ENCODE results near the gene C16orf96.
A peak's percentile ranks its signal among the peaks of the same experiment; 100 is the strongest.
"Not testable (repeated sequence)": the region's sequence is repeated elsewhere in the genome, so short reads cannot be mapped to it uniquely, and the experiment has no call there.

C16orf96 gene

DNA sequence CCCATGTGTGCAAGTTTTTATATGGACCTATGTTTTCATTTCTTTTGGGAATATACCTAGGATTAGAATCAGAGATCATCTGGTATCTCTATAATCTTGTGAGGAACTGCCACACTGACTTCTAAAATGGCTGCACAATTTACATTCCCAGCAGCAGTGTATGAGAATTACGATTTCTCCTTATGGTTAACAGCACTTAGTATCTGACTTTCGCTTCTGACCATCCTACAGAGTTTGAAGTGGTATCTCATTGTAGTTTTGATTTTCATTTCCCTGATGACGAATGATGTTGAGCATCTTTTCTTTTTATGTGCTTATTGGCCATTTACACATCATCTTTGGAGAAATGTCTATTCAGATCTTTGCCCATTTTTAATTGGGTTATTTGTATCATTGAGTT, 10.0 kb downstream of the C16orf96 start:
- DNase-seq (ENCODE audit: low read depth): no peak

DNA sequence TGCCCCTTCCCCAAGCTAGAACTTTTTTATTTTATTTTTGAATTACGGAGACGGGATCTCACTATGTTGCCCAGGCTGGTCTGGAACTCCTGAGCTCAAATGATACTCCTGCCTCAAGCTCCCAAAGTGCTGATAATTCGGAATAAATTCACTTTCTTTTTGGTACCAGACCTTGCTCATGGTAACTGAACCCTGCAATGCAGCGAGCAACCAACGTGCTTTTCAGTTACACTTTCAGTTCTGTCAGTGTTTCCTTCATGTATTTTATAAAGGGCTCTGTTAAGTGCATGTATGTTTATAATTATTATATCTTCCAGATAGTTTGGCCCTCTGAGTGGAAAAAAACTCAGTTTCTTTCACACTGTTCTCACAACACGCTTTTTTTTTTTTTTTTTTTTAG, 13.9 kb downstream of the C16orf96 start:
- DNase-seq (ENCODE audit: low read depth): no peak

DNA sequence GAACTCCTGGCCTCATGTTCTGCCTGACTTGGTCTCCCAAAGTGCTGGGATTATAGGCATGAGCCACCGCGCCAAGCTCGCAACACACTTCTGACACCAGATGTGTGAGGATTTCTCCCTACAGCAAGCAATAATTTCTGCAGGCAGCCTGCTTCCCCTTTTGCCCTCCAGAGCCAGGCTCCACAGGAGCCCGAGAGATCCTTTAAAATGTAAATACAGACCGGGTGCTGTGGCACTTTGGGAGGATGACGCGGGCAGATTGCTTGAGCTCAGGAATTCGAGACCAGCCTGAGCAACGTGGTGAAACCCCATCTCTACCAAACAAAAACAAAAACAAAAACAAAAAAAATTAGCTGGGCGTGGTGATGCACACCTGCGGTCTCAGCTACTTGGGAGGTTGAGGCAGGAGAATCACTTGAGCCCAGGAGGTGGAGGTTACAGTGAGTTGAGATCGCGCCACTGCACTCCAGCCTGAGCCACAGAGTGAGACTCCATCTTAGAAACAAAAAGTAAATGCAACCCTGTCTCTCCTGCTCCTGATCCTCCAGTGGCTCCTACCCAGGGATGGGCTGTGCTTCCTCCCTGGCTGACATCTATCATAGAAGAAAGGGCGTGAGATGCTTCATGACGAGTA, 14.7 kb downstream of the C16orf96 start:
- DNase-seq (ENCODE audit: low read depth): no peak

DNA sequence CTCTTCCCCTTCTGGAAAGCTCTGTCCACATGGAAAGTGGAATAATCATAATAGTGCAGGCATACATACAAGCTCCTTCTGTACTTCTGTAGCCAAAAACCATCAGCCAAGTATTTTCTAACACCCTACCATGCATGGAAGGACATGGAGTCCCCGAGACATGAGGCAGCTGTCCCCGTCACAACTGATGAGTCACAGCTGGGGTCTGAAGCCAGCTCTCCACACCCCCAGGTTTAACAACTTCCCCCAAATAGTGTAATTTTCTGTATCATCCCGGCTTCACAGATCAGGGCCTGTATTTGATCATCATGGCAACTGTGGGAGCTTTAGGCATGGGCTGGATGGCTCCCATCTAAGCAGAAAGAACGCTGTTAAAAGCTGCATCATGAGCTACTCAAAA, 16.6 kb downstream of the C16orf96 start:
- DNase-seq (ENCODE audit: low read depth): no peak

DNA sequence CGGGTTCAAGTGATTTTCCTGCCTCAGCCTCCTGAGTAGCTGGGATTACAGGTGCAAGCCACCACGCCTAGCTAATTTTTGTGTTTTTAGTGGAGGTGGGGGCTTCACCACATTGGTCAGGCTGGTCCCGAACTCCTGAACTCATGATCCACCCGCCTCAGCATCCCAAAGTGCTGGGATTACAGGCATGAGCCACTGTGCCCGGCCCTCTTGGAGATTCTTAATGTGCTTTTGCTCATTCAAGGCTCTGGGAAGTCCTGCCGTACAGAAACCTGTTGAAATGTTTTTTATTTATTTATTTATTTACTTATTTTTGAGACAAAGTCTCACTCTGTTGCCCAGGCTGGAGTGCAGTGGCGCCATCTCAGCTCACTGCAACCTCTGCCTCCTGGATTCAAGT, 17.8 kb downstream of the C16orf96 start:
- DNase-seq (ENCODE audit: low read depth): not testable (repeated sequence)

DNA sequence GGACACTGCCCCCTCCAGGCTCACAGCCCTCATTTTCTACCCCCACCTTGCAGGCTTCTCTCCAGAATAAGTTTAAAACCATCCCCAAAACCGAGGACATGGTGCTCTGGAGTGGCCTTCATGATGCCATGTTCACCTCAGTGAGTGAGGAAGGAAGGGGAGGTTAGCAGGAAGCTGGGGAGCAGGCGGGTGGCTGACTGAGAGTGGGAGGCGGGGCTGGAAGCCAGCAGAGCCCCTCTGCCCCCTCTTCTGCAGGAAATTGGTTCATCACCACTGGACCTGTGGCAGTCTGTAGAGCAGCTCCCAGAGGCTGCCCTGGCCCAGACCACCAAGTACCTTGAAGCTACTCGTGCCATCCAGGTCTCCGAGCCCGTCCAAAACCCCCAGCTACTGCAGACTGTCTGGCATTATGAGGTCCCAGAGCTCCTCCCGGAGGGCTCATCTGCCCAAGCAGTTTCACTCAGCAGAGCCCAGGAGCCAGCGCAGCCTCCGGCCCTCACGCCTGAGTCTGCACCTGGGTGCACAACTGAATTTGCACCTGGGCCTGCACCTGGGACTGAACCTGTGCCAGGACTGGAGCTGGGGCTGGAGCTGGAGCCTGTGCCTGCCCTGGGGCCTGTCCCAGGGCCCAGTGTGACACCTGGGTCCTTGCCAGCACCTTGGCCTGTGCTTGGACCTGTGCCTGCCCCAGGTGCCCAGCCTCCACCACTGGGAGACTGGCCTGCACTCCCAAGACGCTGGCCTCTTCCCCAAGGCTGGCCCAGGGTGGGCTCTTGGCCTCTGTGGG, 19.0 kb downstream of the C16orf96 start:
- DNase-seq (ENCODE audit: low read depth): no peak

DNA sequence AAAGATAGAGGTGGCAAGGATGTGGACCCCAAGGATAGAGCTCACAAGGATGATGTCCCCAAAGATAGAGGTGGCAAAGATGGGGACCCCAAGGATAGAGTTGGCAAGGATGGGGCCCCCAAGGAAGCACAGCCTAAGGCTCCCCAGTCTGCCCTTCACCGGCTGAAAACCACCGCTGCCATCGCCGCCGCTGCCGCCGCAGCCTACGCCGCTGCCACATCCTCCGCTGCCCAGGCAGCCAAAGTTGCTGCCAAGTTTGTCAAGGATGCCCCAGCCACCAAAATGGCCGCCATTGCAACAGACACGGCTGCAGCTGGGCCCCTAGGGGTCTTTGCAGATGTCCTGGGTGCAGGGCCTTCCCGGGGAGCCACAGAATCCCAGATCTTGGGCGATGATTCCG, 19.9 kb downstream of the C16orf96 start:
- DNase-seq (ENCODE audit: low read depth): no peak

DNA sequence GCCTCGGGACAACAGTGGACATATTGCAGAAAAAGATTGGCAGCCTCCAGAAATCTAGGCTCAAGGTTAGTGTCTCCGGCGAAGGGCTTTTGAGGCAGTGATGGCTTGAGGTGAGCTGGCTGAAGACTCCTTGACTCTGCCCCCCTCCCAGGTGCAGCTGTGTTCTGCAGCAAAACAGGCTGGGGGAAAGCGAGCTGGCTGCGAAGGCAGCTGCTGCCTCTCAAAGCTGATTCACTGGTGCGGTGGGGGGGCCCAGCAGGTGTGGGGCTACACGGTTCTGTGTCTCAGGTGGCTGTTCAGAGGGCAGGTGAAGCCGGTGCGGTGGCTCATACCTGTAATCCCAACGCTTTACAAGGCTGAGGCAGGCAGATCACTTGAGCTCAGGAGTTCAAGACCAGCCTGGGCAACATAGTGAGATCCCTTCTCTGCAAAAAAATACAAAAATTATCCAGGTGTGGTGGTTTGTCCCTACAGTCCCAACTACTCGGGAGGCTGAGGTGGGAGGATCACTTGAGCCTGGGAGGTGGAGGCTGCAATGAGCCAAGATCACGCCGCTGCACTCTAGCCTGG, 22.9 kb downstream of the C16orf96 start:
- DNase-seq (ENCODE audit: low read depth): no peak

DNA sequence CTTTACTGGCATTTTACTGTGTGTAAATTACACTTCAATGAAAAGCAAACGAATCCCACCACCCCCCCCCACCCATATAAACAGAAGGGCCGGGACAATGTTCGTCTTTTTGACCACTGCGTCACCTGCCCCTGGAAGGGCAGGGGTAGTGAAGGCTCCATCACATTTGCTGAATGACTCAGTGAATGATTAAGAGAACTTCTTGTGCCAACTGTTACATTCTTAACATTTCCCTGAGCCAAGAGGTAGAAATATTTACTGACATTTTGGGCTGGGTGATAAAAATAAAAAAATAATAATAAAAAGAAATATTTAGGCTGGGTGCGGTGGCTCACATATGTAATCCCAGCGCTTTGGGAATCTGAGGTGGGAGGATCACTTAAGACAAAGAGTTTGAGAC, 24.1 kb downstream of the C16orf96 start:
- DNase-seq (ENCODE audit: low read depth): peak; percentile 38

DNA sequence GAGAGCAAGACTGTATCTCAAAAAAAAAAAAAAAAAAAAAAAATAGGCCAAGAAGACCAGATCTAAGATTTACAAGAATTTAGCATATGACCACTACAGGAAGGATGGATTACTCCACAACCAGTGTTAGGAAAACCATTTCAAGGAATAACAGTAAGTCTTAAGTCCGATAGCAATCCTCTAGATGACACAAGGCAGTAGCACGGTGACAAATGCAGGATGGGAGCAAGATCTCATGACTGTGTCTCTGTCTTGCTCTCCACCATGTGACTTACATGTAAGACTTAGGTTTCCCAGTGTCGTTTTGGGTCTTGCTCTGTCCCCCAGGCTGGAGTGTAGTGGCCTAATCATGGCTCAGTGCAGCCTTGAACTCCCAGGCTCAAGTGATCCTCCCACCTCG, 27.8 kb downstream of the C16orf96 start:
- no peak for DNase-seq (ENCODE audit: low read depth)

DNA sequence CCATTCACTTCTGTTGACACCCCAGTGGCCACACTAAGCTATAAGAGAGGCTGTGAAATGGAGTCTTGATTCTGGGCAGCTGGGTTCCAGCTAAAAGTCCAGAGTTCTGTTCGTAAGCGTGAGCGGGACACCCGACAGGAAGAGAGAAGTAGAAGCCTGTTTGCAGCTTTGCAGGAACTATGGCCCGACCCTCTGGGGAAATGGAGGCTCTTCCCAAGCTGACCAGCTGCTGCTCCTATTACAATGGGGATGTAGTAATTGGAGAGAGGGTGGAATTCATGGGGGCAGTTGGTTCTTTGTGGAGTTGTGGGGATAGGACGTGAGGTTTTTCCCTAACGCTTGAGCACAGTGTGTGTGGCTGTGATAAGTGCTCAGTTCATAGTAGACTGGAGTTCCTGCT, 30.2 kb downstream of the C16orf96 start:
- DNase-seq (ENCODE audit: low read depth): no peak

DNA sequence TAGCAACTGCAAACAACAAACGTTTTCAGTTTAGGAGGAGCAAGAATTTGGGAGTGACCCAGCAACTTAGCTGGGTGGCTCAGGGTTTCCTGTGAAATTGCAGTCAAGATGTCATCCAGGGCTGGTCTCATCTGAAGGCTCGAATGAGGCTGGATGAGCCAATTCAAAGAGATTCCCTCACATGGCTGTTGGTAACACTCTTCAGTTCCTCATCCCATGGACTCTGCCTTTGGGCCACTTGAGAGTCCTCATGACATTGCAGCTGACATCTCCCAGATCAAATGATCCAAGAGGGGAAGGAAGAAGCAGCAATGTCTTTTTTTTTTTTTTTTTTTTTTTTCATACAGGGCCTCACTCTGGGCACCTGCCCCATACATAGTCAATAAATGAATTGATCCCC, 32.2 kb downstream of the C16orf96 start:
- no peak for DNase-seq (ENCODE audit: low read depth)

DNA sequence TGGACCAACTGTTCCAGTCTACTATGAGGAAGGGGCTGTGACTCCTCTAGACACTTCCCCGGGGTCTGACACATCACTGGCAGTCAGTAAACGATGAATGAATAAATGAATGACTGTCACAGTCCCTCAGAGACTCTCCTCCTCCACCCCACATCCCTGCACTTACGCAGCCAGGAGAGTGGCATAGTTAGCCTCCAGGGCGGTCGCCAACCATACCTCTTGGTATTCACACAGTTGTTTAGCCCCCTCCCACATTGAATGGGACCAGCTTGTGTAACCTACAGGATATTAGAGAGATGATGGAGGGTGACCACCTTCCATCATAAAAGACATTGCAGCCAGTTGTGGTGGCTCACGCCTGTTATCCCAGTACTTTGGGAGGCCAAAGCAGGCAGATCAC, 32.8 kb downstream of the C16orf96 start:
- DNase-seq (ENCODE audit: low read depth): no peak

DNA sequence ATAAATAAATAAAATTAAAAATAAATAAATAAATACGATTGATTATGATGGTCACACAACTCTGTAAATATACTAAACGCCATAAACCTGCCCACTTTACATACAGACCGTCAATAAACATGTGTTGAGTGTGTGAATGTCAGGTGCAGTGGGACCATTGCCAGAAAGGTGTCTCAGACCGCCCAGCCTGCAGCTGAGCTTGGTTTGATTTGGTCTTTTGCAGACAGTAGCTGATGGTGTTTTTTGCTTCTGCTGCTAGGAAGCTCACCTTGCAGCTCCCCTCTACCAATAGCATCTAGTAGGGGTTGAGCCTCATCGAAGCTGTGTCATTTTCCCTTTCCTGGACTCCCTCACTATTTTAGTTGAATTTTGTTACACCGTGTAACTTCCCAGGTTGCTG, 35.1 kb downstream of the C16orf96 start:
- DNase-seq (ENCODE audit: low read depth): no peak

DNA sequence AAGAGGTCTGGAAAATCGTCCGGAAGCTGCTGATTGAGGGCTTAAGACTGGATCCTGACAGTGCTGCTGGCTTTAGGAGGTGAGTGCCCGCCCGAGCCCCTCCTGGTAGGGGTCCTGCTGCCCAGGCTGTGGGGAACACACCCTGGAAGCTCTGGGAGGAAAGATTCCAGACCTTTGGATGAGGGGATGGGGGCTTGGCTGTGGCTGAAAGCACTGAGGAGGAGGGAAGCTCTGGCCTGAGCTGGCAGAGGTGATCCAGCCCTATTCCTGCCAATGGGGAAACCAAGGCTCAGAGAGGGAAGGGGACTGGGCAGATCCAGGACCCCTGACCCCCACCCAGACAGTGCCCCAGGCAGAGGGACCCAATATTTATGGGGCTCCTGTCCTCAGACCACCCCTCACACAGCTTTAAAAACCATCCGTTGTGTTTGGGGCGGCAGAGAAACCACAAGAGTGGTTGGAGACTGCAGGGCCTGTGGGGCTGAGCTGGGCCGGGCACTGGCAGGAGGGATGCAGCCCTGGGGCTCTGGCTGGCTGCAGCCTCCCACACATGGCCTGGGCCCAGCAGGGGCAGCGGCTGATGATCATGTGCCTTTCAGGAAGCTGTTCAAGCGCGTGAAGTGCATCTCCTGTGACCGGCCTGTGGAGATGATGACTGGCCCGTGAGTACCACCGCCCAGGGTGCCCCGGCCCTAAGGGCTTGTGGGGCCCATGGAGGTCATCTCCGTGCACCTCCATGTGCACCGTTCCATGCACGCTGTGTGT, 35.7 kb downstream of the C16orf96 start:
- no peak for DNase-seq (ENCODE audit: low read depth)

DNA sequence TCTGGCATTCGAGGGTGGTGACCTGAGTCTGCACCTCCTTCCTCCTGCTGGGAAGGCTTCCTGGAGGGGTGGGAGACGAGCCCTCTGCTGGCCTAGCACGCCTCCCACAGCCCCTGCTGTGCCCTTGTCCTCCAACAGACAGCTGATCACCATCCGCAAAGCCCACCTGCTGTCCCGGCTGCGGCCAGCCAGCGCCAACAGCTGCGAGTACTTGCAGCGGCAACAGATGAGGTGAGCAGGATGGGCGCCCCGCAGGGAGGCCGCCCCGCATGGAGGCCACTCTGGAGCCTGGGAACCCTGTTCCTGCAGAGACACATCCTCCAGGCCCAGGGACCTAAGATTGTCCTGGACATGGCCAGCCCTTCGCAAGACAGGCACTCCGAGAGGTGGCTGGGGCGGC, 36.9 kb downstream of the C16orf96 start:
- no peak for DNase-seq (ENCODE audit: low read depth)

DNA sequence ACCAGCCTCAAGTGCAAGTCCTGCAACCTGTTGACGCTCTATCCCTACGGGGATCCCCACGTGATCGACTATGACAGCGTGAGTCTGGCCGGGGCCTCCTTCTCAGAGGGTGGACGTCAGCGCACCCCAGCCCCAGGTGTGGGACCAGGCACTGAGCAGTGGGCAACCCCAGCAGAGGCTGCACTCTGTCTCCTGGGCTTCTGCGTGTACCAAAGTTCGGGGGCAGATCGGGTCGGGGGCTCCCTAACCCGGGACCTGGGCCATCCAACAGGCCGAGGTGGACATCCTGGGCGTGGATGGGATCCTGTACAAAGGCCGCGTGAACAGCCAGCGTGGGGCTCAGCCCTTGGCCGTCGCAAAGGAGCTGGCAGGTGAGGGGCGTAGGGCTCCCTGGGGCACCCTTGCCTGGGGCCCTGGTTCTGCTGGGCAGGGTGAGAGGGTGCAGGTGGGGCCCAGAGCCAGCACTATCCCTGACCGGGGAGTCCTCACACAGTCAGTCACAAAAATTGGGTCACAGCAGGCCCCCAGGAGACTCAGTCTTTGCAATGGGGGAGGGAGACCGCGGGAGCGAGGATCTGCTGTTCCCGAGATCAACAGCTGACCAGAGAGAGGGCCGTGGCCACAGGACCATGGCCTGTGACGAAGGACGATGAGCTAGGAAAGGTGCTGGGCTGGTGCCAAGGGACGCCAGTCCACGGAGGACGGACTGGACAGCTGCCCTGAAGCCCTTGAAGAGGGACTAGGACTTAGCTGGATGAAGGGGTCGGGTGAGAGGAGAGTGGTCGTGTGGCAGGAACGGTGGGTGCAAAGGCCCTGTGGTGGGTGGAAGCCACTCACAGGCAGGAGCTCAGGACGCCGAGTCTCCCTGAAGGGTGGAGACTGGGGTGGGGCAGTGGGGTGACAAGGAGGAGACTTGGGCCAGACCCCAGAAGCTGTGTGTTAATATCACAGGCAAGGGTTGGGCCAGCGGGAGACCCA, 38.6 kb downstream of the C16orf96 start:
- DNase-seq (ENCODE audit: low read depth): no peak

DNA sequence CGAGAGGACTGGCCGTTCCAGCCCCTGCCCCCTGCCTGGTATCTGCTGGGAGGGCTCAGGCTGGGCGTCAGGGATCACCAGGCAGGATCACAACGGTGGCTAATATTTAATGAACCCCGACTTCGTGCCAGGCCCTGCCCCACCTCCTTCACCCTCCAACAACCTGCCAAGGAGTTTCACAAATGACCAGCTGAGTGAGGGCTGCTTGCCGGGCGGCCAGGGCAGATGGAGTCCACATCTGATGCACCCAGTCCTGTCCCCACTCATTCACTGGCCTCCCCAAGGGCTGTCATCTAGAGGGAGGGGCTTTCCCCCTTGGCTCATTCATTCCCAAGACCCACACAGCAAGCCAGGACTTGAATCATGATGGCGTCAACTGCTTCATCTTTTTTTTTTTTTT, 41.0 kb downstream of the C16orf96 start:
- DNase-seq (ENCODE audit: low read depth): no peak

DNA sequence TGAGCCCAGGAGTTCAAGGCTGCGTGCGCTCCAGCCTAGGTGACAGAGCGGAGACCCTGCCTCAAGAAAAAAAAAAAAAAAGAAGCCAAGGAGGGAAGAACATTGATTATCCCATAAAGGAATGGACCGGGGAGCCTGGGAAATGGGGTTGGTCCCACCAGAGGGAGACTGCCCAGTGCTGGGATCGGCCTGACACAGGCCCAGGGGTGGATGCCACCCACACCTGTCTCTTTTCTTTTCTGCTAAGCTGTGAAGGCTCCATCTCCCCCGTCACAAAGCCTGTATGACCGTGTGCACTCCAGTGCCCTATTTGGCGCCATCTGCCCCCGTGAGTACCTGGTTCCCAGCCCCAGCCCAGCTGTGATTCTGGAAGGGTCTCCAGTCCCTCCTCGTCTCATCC, 42.9 kb downstream of the C16orf96 start:
- DNase-seq (ENCODE audit: low read depth): no peak

DNA sequence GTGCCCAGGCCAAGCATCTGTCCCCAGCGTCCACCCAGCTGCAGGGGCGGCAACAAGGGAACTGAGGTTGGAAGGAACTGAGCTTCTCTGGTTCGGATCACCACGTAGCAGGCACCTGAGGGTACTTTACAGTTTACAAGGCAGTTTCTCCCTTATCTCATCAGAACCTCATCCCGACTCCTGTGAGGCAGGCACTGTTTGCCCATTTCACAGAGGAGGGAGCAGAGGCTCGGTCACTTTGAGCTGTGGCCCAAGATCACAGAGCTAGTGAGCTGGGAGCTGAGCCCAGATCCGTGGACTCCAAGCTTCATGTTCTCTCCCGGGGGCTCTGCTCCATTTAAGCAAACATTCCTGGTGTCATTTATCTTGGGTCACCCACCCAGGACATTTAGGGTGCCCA, 43.4 kb downstream of the C16orf96 start:
- DNase-seq (ENCODE audit: low read depth): no peak

DNA sequence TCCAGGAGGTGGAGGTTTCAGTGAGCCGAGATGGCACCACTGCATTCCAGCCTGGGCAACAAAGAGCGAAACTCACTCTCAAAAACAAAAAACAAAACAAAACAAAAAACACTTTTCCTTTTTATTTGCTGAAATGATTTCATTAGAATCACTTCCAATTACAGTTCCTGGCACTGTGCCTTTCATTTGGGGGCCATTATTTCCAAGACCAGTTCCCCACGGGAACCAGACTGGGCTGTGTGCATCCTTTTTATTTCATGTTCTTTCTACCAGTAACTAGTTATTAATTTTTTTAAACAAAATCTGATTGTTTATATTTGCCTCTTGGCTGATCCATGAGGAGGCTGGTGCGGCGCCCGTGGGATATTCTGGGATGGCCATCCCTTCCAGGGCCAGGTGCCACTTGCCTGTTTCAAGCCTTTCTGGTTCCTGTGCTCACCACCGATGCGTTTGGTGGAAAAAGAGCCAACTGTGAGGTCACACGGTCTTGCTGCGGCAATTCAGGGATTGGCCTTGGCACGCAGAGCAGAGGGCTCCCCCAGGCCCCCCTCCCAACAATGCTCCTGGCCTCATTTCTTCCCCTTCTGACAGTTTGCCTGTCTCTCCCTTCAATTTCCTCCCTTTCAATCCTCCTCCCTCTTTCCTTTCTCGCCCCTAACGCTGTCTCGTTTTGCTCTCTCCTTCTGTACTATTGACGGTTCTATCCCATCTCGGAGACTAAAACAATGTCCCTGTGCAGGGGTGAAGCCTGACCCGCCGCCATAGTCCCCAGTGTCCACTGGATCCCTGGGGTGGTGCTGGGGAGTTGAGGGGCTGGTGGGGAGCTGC, 45.1 kb downstream of the C16orf96 start:
- no peak for DNase-seq (ENCODE audit: low read depth)

Measured in iris pigment epithelial cell (primary cell).